Left lobe of liver (tissue), 2 donors: Measurements from ENCODE around the gene ZBTB20. TPM values are rescaled to one million over a fixed set of nuclear protein-coding genes. Genes with fewer than 3 reads are reported as not detected.

Source experiments
- ATAC-seq: fragments of 200-7000 bp; cut with Tn5 transposase; one replicate; pipeline ENCODE4 v1.9.1; 2020; ENCODE audit warnings: mild to moderate bottlenecking, moderate library complexity
- DNase-seq: peaks from one replicate; pipeline ENCODE4 v3.0.0-alpha.2; 2020; ENCODE audit warnings: low spot score
- total RNA-seq: library from RNA; stranded (reverse); gene quantifications from one replicate; pipeline ENCODE4 v1.2.1, GENCODE V29; 2021
- donor health status: DM: no; HTN: no; CAD: no; lungs with moderate emphysema.
- donor health status: DM: no; HTN: yes; CAD: no.

The ZBTB20 gene
- total RNA-seq, 1 donor from 2014 or later: 50.6 TPM

DNA sequence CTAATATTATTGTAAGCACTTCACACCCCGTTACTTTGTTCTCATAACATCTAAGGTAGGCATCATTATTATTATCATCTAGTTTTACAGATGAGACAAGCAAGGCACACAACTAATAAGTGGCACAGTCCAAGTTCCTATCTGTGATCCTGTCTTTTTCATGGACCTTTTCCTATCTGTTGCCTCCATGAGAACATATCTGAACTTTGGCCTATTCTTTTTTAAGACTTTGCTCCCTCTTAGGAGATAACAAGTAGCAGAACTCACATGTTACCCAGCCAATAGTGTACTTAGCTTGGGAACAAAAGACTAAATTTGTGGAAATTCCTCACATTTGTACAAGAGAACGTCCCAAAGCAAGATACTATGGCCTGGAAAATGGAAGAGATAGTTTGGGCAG lies 680.8 kb downstream of the ZBTB20 start:
- DNase-seq (no peak), ATAC-seq (peak; percentile 42)

GRCh38 chr3:114464548-114464947 lies 682.5 kb downstream of the ZBTB20 start:
- ATAC-seq (no peak), DNase-seq (no peak)

- no peak for ATAC-seq
- DNase-seq: no peak
These were observed 684.3 kb downstream of the ZBTB20 start for GRCh38 chr3:114462750-114463149.

- no peak for DNase-seq
- no peak for ATAC-seq
These were observed 686.6 kb downstream of the ZBTB20 start for GRCh38 chr3:114460459-114460858.

DNA sequence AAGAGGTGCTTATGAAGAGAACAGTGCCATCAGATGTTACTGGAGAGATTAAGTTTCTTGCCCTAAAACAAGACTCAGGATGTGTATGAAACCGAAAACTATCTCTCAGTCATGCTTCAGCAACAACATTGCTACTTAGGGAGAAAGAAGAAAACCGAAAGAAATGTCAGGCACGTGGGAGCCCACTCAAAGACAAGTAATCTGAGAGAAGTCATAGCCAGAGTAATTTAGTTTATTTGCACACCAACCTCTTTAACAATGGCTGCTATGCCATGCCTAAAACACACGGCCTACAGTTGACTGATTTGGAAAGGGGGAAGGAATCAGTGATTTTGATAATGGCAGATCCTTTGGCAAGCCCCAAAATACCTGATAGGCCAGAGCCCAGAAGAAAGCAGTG lies 690.3 kb downstream of the ZBTB20 start:
- ATAC-seq (no peak), DNase-seq (no peak)

DNA sequence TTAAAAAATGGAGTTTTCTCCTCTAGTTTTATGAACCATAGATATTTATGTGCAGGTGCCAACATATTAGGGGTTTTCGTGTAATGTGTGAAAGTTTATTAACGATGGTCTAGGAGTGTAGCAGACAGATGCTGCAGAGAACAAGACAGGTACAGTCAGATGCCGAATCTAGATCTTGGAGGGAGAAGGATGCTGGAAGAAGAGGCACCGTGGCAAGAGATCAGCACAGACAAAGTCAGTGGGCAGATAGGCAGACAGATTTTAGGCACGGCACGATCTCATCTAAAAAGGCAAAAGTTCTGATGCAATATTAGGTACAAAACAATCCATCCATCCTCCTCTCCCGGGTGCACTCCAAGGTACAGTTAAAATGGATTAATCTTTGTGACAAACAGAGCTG lies 691.7 kb downstream of the ZBTB20 start:
- no peak for ATAC-seq
- no peak for DNase-seq

DNA sequence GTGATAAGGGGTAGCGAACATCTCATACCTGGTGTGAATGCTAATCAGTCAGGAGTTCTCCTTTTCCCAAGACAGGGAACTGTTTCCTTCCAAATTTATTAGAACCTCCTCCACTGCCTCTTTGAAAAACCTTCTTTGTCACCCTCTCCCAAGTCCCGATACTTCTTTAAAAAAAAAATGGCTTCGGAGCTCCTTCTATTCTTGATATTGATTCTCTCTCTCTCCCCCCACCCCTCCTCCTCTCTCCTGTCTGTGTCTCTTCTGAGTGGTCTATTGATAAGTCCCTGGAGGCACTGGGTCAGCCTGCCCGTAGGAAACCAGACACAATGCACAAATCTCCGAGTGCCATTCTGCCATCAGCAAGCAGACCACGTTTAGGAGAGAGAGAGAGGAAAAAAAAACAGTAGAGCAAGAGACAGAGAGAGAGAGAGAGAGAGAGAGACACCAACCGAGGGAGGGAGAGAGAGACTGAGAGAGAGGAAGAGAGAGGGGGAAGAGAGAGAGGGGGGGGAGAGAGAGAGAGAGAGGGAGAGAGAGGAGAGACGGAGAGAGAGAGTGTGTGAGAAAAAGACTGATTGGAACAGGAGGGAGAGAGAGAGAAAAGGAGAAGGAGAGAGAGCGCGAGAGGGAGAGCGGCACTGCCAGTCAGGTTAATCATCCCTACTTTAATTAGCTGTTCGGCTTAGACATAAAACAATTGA lies 692.4 kb downstream of the ZBTB20 start:
- DNase-seq (no peak), ATAC-seq (no peak)

GRCh38 chr3:114453361-114453780 lies 693.7 kb downstream of the ZBTB20 start:
- ATAC-seq (no peak), DNase-seq (no peak)

DNA sequence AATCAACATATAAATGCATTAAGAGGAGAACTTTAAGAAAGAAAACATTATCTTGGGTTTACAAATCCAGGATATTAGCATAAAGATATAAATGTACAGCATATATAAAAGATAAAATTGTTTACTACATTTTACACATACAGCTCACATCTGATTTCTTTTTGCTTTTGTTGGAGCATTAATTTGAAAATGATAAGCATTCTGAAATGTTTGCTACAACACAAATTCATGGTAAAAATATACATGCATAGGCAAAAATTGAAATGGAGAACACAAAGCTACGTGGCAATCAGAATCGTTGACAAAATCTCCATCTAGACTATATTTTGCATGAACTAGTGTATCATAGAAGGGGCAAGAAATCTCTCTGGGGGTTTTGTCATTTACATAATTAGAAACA lies 694.2 kb downstream of the ZBTB20 start:
- ATAC-seq: no peak
- no peak for DNase-seq

GRCh38 chr3:114452256-114452655 lies 694.8 kb downstream of the ZBTB20 start:
- DNase-seq (no peak), ATAC-seq (peak; percentile 7)

DNA sequence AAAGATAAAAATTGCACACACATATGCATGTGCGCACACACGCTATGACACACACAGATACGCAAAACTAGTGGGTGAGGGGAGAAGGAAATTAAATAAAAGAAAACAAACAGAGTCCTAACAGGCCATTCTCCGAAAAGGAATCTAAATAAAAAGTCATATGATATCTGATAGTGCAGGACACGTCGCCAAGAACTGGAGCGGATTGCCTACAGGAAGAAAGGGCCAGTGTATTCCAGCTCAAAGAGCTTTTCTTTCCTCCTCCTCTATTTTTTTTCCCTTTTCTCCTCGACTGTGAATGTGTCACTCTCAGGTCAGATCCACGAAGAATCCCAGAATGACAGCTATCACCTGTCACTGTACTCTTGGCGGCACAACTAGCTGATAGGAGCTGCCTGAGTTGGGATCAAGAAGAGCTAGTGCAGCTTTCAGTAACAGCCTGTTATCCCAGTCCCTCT lies 695.5 kb downstream of the ZBTB20 start:
- peak; percentile 47 for DNase-seq
- ATAC-seq: peak; percentile 82

- ATAC-seq (peak; percentile 6), DNase-seq (no peak)
These were observed 696.0 kb downstream of the ZBTB20 start for GRCh38 chr3:114451051-114451451.

GRCh38 chr3:114450008-114450596 lies 697.0 kb downstream of the ZBTB20 start:
- ATAC-seq (no peak), DNase-seq (no peak)

DNA sequence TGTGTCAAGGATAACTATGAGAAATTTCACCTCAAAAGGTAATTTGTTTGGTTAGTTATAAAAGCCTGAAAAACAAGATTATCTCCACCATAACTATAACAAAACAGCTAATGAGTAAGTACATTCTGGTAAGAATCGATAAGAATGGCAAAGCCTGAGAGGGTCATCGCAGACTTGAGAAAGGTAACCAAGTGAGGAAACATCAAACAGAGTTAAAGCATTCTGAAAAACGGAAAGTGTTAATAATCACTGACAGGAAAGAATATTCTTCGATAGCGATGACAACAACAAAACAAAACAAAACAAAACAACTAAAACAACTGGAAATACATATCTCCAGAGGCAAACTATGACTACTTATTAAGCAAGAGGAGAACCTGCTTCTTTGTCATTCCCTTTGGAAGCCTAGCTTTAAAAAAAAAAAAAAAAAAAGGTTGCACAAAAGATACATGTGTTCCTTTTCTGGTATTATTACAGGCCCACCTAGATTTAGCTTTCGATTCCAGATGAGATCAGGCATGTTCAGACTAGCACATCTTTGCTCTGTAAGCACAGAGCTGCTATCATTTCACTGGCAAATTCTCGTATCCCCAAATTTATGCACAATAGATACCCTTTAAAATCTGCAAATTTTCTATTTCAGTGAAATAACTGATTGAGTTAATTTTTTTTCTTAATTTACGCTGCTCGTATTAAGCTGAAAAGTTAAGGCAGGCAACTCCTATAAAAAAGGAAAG lies 697.6 kb downstream of the ZBTB20 start:
- ATAC-seq (no peak), DNase-seq (no peak)

- ATAC-seq (no peak), DNase-seq (no peak)
These were observed 699.1 kb downstream of the ZBTB20 start for GRCh38 chr3:114447950-114448479.

- DNase-seq: no peak
- no peak for ATAC-seq
These were observed 699.5 kb downstream of the ZBTB20 start for GRCh38 chr3:114447545-114447944.

GRCh38 chr3:114446600-114446999 lies 700.5 kb downstream of the ZBTB20 start:
- ATAC-seq: no peak
- DNase-seq: no peak

DNA sequence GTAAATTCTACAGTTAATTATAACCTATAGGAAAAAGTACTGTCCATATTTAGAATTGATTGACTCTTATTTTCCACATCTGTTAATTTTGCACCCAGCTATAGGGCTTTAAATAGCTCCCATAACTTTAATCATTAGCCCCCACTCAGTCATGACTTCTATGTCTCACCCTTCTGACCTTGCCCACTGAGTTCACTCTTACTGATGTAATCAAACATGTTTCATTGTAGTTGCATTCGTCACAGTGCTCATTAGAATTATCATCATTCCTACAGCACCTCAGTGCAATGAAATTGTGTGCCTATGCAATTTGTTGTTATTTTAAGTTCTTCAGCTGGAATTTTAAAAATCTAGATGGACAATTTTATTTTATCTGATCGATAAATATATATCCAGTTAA lies 701.9 kb downstream of the ZBTB20 start:
- DNase-seq (no peak), ATAC-seq (no peak)

DNA sequence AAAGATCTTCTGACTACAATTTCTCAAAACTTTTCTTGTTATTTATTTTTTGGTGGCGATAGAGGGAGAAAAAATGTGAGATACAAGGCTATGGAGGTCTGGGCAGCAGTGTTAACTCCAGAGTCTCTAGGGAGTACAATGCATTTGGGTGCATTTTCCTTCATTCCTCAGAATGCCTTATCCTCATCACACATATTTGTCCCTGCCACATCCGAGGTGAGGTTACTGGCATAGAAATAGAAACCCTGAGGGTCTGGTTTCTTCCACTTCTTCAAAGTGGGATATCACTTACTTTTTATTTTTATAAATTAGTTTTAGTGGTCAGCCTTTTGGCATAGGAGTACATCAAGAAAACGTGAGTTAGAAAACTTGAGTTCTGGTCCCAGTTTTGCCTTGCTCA lies 702.9 kb downstream of the ZBTB20 start:
- ATAC-seq (no peak), DNase-seq (no peak)

DNA sequence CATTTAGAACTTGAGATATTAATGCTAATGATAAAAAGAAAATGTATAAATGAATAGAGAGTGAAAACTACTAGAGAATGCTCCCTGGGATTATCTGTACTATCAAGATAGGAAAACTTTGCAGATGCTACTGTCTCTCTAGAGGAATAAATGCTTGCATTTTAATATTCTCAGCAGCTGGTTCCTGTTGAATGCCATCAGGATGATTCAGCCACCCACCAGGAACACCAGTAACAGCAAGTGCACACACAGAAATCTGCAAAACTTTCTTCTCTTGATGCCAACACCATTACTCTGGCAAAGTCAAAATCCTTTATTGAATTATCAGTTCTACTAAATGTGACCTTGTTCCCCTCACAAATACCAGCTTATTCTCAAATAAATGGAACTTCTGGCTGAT lies 704.8 kb downstream of the ZBTB20 start:
- DNase-seq (no peak), ATAC-seq (no peak)

- ATAC-seq (no peak), DNase-seq (no peak)
These were observed 705.7 kb downstream of the ZBTB20 start for GRCh38 chr3:114441386-114441785.

- no peak for DNase-seq
These were observed 706.4 kb downstream of the ZBTB20 start for GRCh38 chr3:114440700-114441099.

More at GRCh38 chr3:114440700-114441099, 706.4 kb downstream of the ZBTB20 start:
- ATAC-seq: peak; percentile 23
